Stimulated activated naive CD8-positive, alpha-beta T cell treated with anti-CD3 and anti-CD28 coated beads, Interleukin-15, amount 100 ng/mL, for 72 hours (primary cell): ENCODE data around the gene TDO2.

ENCODE experiments used
- ATAC-seq: fragments of 150-1000 bp; cut with Tn5 transposase; 2 replicates; pipeline ENCODE4 v1.10.0; 2021; ENCODE audit warnings: mild to moderate bottlenecking, moderate library complexity
- DNase-seq, 2 donors: peaks; one replicate each; pipeline ENCODE4 v3.0.0; 2021 to 2022
- H3K27ac Mint-ChIP-seq, 2 donors: one replicate each; pipeline ENCODE4 v1.8.0; 2022; ENCODE audit warnings: mild to moderate bottlenecking in 2 of 2, mixed read lengths in 2 of 2, moderate library complexity in 2 of 2
- H3K27me3 Mint-ChIP-seq: one replicate; pipeline ENCODE4 v1.8.0; 2022; ENCODE audit warnings: mixed read lengths
- H3K4me1 Mint-ChIP-seq: one replicate; pipeline ENCODE4 v1.8.0; 2022; ENCODE audit warnings: mild to moderate bottlenecking, mixed read lengths
- H3K4me3 Mint-ChIP-seq, 2 donors: one replicate each; pipeline ENCODE4 v1.8.0; 2022; ENCODE audit warnings: mild to moderate bottlenecking in 2 of 2, mixed read lengths in 2 of 2, moderate library complexity in 1 of 2
- H3K9me3 Mint-ChIP-seq, 2 donors: one replicate each; pipeline ENCODE4 v1.8.0; 2022; ENCODE audit warnings: mixed read lengths in 2 of 2

Gene TDO2

GRCh38 chr4:155903453-155903852 lies at the start of gene TDO2:
Gene TDO2 (plus strand): TSS chr4:155903696. CDS start chr4:155903759, 63 bp downstream.
- Mint-ChIP-seq H3K4me3 (no peak within 1 kb of the TSS), H3K9me3 (peaks cover 0 to under 1% of the 10 kb centered on the region in 2 donors), H3K27ac (no peak within 1 kb of the TSS), H3K27me3 (peaks cover 9% of the 10 kb centered on the region), H3K4me1 (peaks cover 8% of the 10 kb centered on the region)
- ATAC-seq (no peak), DNase-seq (no peak)

GRCh38 chr4:155854582-155855226 lies 48.8 kb upstream of the TDO2 start:
- H3K4me1 Mint-ChIP-seq = no peaks in the 10 kb centered on the region
- H3K9me3 Mint-ChIP-seq = peaks cover 0 to 3% of the 10 kb centered on the region in 2 donors
- peaks cover 17% of the 10 kb centered on the region for H3K27me3 Mint-ChIP-seq
- ATAC-seq (no peak), DNase-seq (no peak)
- no peak overlapping the region for H3K4me3 Mint-ChIP-seq
- no peak overlapping the region for H3K27ac Mint-ChIP-seq

- Mint-ChIP-seq H3K27ac (no peak overlapping the region), H3K27me3 (peaks cover 17% of the 10 kb centered on the region)
Measured at GRCh38 chr4:155855897-155856296, 47.6 kb upstream of the TDO2 start.

GRCh38 chr4:155866177-155866576 lies 37.3 kb upstream of the TDO2 start, which contains the start of gene ASIC5:
Gene ASIC5 (minus strand): TSS chr4:155866277. CDS start chr4:155866226, 51 bp downstream.
- no peaks in the 10 kb centered on the region for H3K27me3 Mint-ChIP-seq
- no peak within 1 kb of the TSS for H3K27ac Mint-ChIP-seq
- peaks cover 9 to 20% of the 10 kb centered on the region in 2 donors for H3K9me3 Mint-ChIP-seq
- H3K4me3 Mint-ChIP-seq = no peak within 1 kb of the TSS
- no peak for ATAC-seq
- H3K4me1 Mint-ChIP-seq = no peaks in the 10 kb centered on the region
- DNase-seq = no peak

More at GRCh38 chr4:155855897-155856296, 47.6 kb upstream of the TDO2 start:
- Mint-ChIP-seq H3K4me1 (no peaks in the 10 kb centered on the region), H3K4me3 (no peak overlapping the region), H3K9me3 (no peaks in the 10 kb centered on the region)
- no peak for ATAC-seq
- no peak for DNase-seq

- H3K4me1 Mint-ChIP-seq = no peaks in the 10 kb centered on the region
- H3K4me3 Mint-ChIP-seq = no peak overlapping the region
- H3K9me3 Mint-ChIP-seq = peaks cover 0 to 7% of the 10 kb centered on the region in 2 donors
- no peak overlapping the region for H3K27ac Mint-ChIP-seq
- DNase-seq (no peak), ATAC-seq (no peak)
- no peaks in the 10 kb centered on the region for H3K27me3 Mint-ChIP-seq
Measured at GRCh38 chr4:155875878-155876277, 27.6 kb upstream of the TDO2 start.

- H3K27me3 Mint-ChIP-seq = no peaks in the 10 kb centered on the region
- no peaks in the 10 kb centered on the region for H3K4me1 Mint-ChIP-seq
- no peak for DNase-seq
- ATAC-seq = no peak
- H3K4me3 Mint-ChIP-seq = no peak overlapping the region
- peaks cover 0 to 7% of the 10 kb centered on the region in 2 donors for H3K9me3 Mint-ChIP-seq
- H3K27ac Mint-ChIP-seq = no peak overlapping the region
Measured at GRCh38 chr4:155877971-155878370, 25.5 kb upstream of the TDO2 start.

- H3K27me3 Mint-ChIP-seq = no peaks in the 10 kb centered on the region
- no peaks in the 10 kb centered on the region for H3K4me1 Mint-ChIP-seq
- ATAC-seq (peak; percentile 71), DNase-seq (no peak)
- H3K27ac Mint-ChIP-seq = no peak overlapping the region
- peaks cover under 1 to 7% of the 10 kb centered on the region in 2 donors for H3K9me3 Mint-ChIP-seq
- no peak overlapping the region for H3K4me3 Mint-ChIP-seq
Measured at GRCh38 chr4:155878611-155879010, 24.9 kb upstream of the TDO2 start.

GRCh38 chr4:155879767-155880166 lies 23.7 kb upstream of the TDO2 start:
- H3K4me1 Mint-ChIP-seq = no peaks in the 10 kb centered on the region
- DNase-seq = no peak
- no peak overlapping the region for H3K27ac Mint-ChIP-seq
- peaks cover 5 to 7% of the 10 kb centered on the region in 2 donors for H3K9me3 Mint-ChIP-seq
- no peak for ATAC-seq
- H3K27me3 Mint-ChIP-seq = no peaks in the 10 kb centered on the region
- no peak overlapping the region for H3K4me3 Mint-ChIP-seq

GRCh38 chr4:155881555-155881954 lies 21.9 kb upstream of the TDO2 start:
- no peak overlapping the region for H3K4me3 Mint-ChIP-seq
- no peak overlapping the region for H3K27ac Mint-ChIP-seq
- no peak for ATAC-seq
- peaks cover 6% of the 10 kb centered on the region for H3K27me3 Mint-ChIP-seq
- no peaks in the 10 kb centered on the region for H3K4me1 Mint-ChIP-seq
- peaks cover 5 to 7% of the 10 kb centered on the region in 2 donors for H3K9me3 Mint-ChIP-seq
- no peak for DNase-seq

- Mint-ChIP-seq H3K9me3 (peaks cover 5 to 7% of the 10 kb centered on the region in 2 donors), H3K4me1 (no peaks in the 10 kb centered on the region), H3K27me3 (peaks cover 6% of the 10 kb centered on the region), H3K4me3 (no peak overlapping the region), H3K27ac (no peak overlapping the region)
- no peak for DNase-seq
- no peak for ATAC-seq
Measured at GRCh38 chr4:155883895-155884294, 19.6 kb upstream of the TDO2 start.

- Mint-ChIP-seq H3K27me3 (peaks cover 6% of the 10 kb centered on the region), H3K27ac (no peak overlapping the region), H3K9me3 (peaks cover 0 to 5% of the 10 kb centered on the region in 2 donors), H3K4me1 (no peaks in the 10 kb centered on the region), H3K4me3 (no peak overlapping the region)
- ATAC-seq (no peak), DNase-seq (no peak)
Measured at GRCh38 chr4:155885666-155886065, 17.8 kb upstream of the TDO2 start.

GRCh38 chr4:155887045-155887444 lies 16.5 kb upstream of the TDO2 start:
- peaks cover 4 to 5% of the 10 kb centered on the region in 2 donors for H3K9me3 Mint-ChIP-seq
- H3K27ac Mint-ChIP-seq = no peak overlapping the region
- no peak overlapping the region for H3K4me3 Mint-ChIP-seq
- DNase-seq (no peak), ATAC-seq (no peak)
- H3K27me3 Mint-ChIP-seq = peaks cover 13% of the 10 kb centered on the region
- no peaks in the 10 kb centered on the region for H3K4me1 Mint-ChIP-seq

- Mint-ChIP-seq H3K4me3 (no peak overlapping the region), H3K27me3 (peaks cover 23% of the 10 kb centered on the region), H3K4me1 (no peaks in the 10 kb centered on the region), H3K9me3 (peaks cover 5 to 11% of the 10 kb centered on the region in 2 donors), H3K27ac (no peak overlapping the region)
- ATAC-seq (no peak), DNase-seq (no peak)
Measured at GRCh38 chr4:155887847-155888570, 15.5 kb upstream of the TDO2 start.

GRCh38 chr4:155889031-155889793 lies 14.3 kb upstream of the TDO2 start:
- no peak for DNase-seq
- Mint-ChIP-seq H3K27me3 (peaks cover 35% of the 10 kb centered on the region), H3K4me1 (no peaks in the 10 kb centered on the region), H3K4me3 (no peak overlapping the region), H3K9me3 (peaks cover 2 to 11% of the 10 kb centered on the region in 2 donors), H3K27ac (no peak overlapping the region)
- ATAC-seq = no peak

- H3K4me1 Mint-ChIP-seq = no peaks in the 10 kb centered on the region
- H3K27ac Mint-ChIP-seq = no peak overlapping the region
- peaks cover 5 to 11% of the 10 kb centered on the region in 2 donors for H3K9me3 Mint-ChIP-seq
- no peak overlapping the region for H3K4me3 Mint-ChIP-seq
- no peak for DNase-seq
- peaks cover 38% of the 10 kb centered on the region for H3K27me3 Mint-ChIP-seq
- no peak for ATAC-seq
Measured at GRCh38 chr4:155889946-155890345, 13.6 kb upstream of the TDO2 start.

- ATAC-seq = no peak
- Mint-ChIP-seq H3K9me3 (peaks cover 5 to 11% of the 10 kb centered on the region in 2 donors), H3K4me1 (no peaks in the 10 kb centered on the region), H3K4me3 (no peak overlapping the region), H3K27ac (no peak overlapping the region), H3K27me3 (peaks cover 33% of the 10 kb centered on the region)
- DNase-seq = no peak
Measured at GRCh38 chr4:155891058-155891457, 12.4 kb upstream of the TDO2 start.
